K562 (cell line): ENCODE measurements around the gene C19orf67. TPM values are rescaled to one million over a fixed set of nuclear protein-coding genes. Genes with fewer than 3 reads are reported as not detected.

Experiments
- BCOR ChIP-seq: fragments of 450-650 bp; IDR thresholded peaks from 2 replicates; pipeline ENCODE4 v1.6.1; 2016
- CBX5 ChIP-seq: IDR thresholded peaks from 2 replicates; pipeline ENCODE4 v1.6.1; 2014; ENCODE audit warnings: low read depth, borderline replicate concordance
- CCAR2 ChIP-seq: fragments of 200-400 bp; formaldehyde crosslinking; IDR thresholded peaks from 2 replicates; pipeline ENCODE4 v1.6.1; 2017; ENCODE audit warnings: mild to moderate bottlenecking, low read depth, low read length
- CHD4 ChIP-seq: fragments of 200-600 bp; sonication (generic); IDR thresholded peaks from 3 replicates; pipeline ENCODE4 v1.6.1; 2012; ENCODE audit warnings: low read depth, mild to moderate bottlenecking, mixed read lengths, low read length, inconsistent platforms; ENCODE audit not compliant: insufficient read depth, insufficient replicate concordance, poor library complexity, severe bottlenecking
- CSDE1 ChIP-seq, 2 experiments: fragments of 450-650 bp; IDR thresholded peaks; 2 replicates each; pipeline ENCODE4 v1.6.1; 2016; ENCODE audit warnings: mild to moderate bottlenecking in 1 of 2
- FUS ChIP-seq: fragments of 200-400 bp; formaldehyde crosslinking; optimal IDR thresholded peaks from 2 replicates; pipeline ENCODE3; 2017; ENCODE audit warnings: low read depth, low read length
- HDAC1 ChIP-seq, 2 experiments: fragments of 450-650 bp; IDR thresholded peaks; 2 replicates each; pipeline ENCODE4 v1.6.1; 2016 to 2017; ENCODE audit warnings: inconsistent platforms in 1 of 2, mild to moderate bottlenecking in 1 of 2, moderate library complexity in 1 of 2
- HDAC2 ChIP-seq: fragments of 450-650 bp; IDR thresholded peaks from 2 replicates; pipeline ENCODE4 v1.6.1; 2016; ENCODE audit warnings: mild to moderate bottlenecking
- HMG20A ChIP-seq: fragments of 450-650 bp; formaldehyde crosslinking; conservative IDR thresholded peaks from 2 replicates; pipeline ENCODE4 v1.4.0; 2020; ENCODE audit warnings: mild to moderate bottlenecking, mixed read lengths
- HNRNPK ChIP-seq: fragments of 200-400 bp; formaldehyde crosslinking; IDR thresholded peaks from one replicate; pipeline ENCODE4 v1.6.1; 2018; ENCODE audit warnings: mild to moderate bottlenecking, low read depth, low read length; ENCODE audit not compliant: poor library complexity, severe bottlenecking
- IRF2 ChIP-seq: sonication (generic); formaldehyde crosslinking; IDR thresholded peaks from 2 replicates; pipeline ENCODE4 v1.8.1; 2022; ENCODE audit warnings: mild to moderate bottlenecking, missing genetic modification reagents
- KDM1A ChIP-seq, 2 experiments: fragments of 450-650 bp; IDR thresholded peaks; 2 replicates each; pipeline ENCODE4 v1.6.1; 2016; ENCODE audit warnings: mild to moderate bottlenecking in 2 of 2
- PHF20 ChIP-seq: fragments of 450-650 bp; IDR thresholded peaks from 2 replicates; pipeline ENCODE4 v1.6.1; 2018; ENCODE audit not compliant: partially characterized antibody
- RBM25 ChIP-seq: fragments of 200-400 bp; formaldehyde crosslinking; IDR thresholded peaks from 2 replicates; pipeline ENCODE4 v1.6.1; 2018; ENCODE audit warnings: low read length, low read depth, moderate library complexity; ENCODE audit not compliant: severe bottlenecking
- RBM39 ChIP-seq: fragments of 200-400 bp; formaldehyde crosslinking; optimal IDR thresholded peaks from 2 replicates; pipeline ENCODE3; 2018; ENCODE audit warnings: low read depth, low read length
- RCOR1 ChIP-seq, 2 experiments: IDR thresholded peaks; 2 replicates each; pipeline ENCODE4 v1.6.1; 2012; ENCODE audit warnings: low read depth in 2 of 2, low read length in 2 of 2, borderline replicate concordance in 1 of 2, improper control_type of control experiment in 1 of 2
- SMARCA4 ChIP-seq: fragments of 450-650 bp; IDR thresholded peaks from 2 replicates; pipeline ENCODE4 v1.6.1; 2016
- TAL1 ChIP-seq: fragments of 450-650 bp; IDR thresholded peaks from 2 replicates; pipeline ENCODE4 v1.6.1; 2016; ENCODE audit warnings: mild to moderate bottlenecking
- TRIM24 ChIP-seq, 2 experiments: fragments of 450-650 bp; IDR thresholded peaks; 2 replicates each; pipeline ENCODE4 v1.6.1; 2016
- ZFX ChIP-seq: sonication (generic); formaldehyde crosslinking; IDR thresholded peaks from 2 replicates; pipeline ENCODE4 v1.8.0; 2022; ENCODE audit warnings: mild to moderate bottlenecking, missing genetic modification reagents, moderate library complexity
- ZKSCAN3 ChIP-seq: fragments of 250-450 bp; sonication (Bioruptor Pico); IDR thresholded peaks from 2 replicates; pipeline ENCODE4 v1.4.0; 2020
- ZNF551 ChIP-seq: fragments of 250-450 bp; sonication (Bioruptor Pico); IDR thresholded peaks from 2 replicates; pipeline ENCODE4 v1.5.0; 2021; ENCODE audit warnings: mild to moderate bottlenecking, moderate library complexity
- ZNF583 ChIP-seq: fragments of 250-450 bp; sonication (Bioruptor Pico); IDR thresholded peaks from 2 replicates; pipeline ENCODE4 v1.4.0; 2020
- ZNF778 ChIP-seq: fragments of 450-650 bp; formaldehyde crosslinking; IDR thresholded peaks from 2 replicates; pipeline ENCODE4 v1.4.0; 2020; ENCODE audit warnings: mild to moderate bottlenecking, moderate library complexity
- ZZZ3 ChIP-seq: fragments of 450-650 bp; IDR thresholded peaks from 2 replicates; pipeline ENCODE4 v1.6.1; 2016; ENCODE audit warnings: antibody characterized with exemption, mild to moderate bottlenecking, moderate library complexity
- polyA plus RNA-seq, 8 experiments: library from polyadenylated mRNA; depleted of rRNA in 4 of 8; stranded (reverse) in 5 of 8; unstranded in 3 of 8; fragments of >200 nt; fragmentation: Nextera tagmentation in 2 of 8; fragmentation: Illumina TruSeq in 1 of 8; extraction: Ambion mirVana in 2 of 8; extraction: Trizol in 1 of 8; gene quantifications; 2 replicates each; pipeline versions ENCODE4 v1.2.1 to v1.2.3, GENCODE V29; 2011 to 2014; ENCODE audit warnings: inconsistent platforms in 1 of 8, missing spikeins in 1 of 8
- total RNA-seq, 7 experiments: library from RNA; depleted of rRNA in 6 of 7; stranded (reverse); fragments of >200 nt in 6 of 7; fragmentation: Illumina TruSeq in 2 of 7; extraction: Trizol in 2 of 7; gene quantifications; 2 replicates each; pipeline versions ENCODE4 v1.2.1 to v1.2.3, GENCODE V29; 2011 to 2021; ENCODE audit warnings: low replicate concordance in 1 of 7
- TF ChIP-seq, protein P1 (sequence below): fragments of 150-350 bp; conservative IDR thresholded peaks from 2 replicates; pipeline ENCODE4 v1.6.1; 2014; ENCODE audit warnings: low read length
- TF ChIP-seq, protein P2 (sequence below), 3 experiments: fragments of 200-800 bp in 1 of 3; fragments of 250-450 bp in 1 of 3; fragments of 450-650 bp in 1 of 3; sonication (Bioruptor Pico) in 1 of 3; sonication (Bioruptor generic) in 1 of 3; formaldehyde crosslinking in 1 of 3; IDR thresholded peaks; 2 replicates each; pipeline versions ENCODE4 v1.6.1 to v1.8.0; 2016 to 2022; ENCODE audit warnings: mild to moderate bottlenecking in 2 of 3, missing genetic modification characterization in 2 of 3, missing compliant biosample characterization in 1 of 3, moderate library complexity in 1 of 3

Gene C19orf67
- total and polyA plus RNA-seq, 9 of the 15 experiments (the other 6 are each of a cell fraction or from before 2014, with no cell fraction given), result 0.29 to 1.8 (median 0.51) TPM; not detected in 3

DNA sequence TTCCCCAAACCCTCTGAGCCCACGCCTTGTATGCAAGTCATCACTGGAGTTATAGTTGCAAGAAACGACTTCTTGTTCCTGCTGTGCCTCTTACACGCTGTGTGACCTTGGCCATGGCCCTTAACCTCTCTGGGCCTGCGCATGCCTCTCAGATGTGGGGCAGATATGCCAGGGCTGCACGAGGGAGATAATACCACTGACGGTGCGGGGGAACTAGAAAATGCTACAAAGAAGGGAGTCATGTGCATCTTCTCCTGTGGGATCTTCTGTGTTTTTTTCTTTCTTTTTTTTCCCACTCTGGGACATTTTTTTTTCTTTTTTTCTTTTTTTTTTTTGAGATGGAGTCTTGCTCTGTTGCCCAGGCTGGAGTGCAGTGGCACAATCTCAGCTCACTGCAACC is 9.3 kb upstream of the C19orf67 start (continued):
- TF ChIP-seq ZNF551 (CRISPR knock-in tag) (no peak), TRIM24 (IDR thresholded peaks at IDR 0.05) (peak in 1 of 2 experiments; percentile 17; a peak in 1 of 4 replicates), RBM25 (peak; percentile 98), ZKSCAN3 (CRISPR knock-in tag) (no peak), PHF20 (peak; percentile 28), ZZZ3 (no peak), IRF2 (CRISPR knock-in tag) (no peak), FUS (no peak), ZNF778 (CRISPR knock-in tag) (no peak), HDAC2 (peak; percentile 71; the same call in 1 of the 2 replicates), KDM1A (IDR thresholded peaks at IDR 0.05) (peak; percentile 90 to 92), CSDE1 (IDR thresholded peaks at IDR 0.05) (no peak), RBM39 (no peak), HDAC1 (IDR thresholded peaks at IDR 0.05) (no peak), CHD4 (peak; percentile 52), CCAR2 (no peak), TAL1 (0 out of 2 replicates have a peak, but pooled peaks have one; percentile 15), BCOR (peak; percentile 99), CBX5 (no peak), ZFX (no peak), SMARCA4 (no peak), HMG20A (CRISPR knock-in tag) (no peak), ZNF583 (CRISPR knock-in tag) (no peak), HNRNPK (no peak), RCOR1 (IDR thresholded peaks at IDR 0.05; ENCODE audit: borderline replicate concordance in 1 of 2, low read depth in 2 of 2, low read length in 2 of 2) (peak in 1 of 2 experiments; percentile 67; a peak in 2 of 4 replicates)
- TF ChIP-seq, protein P1, sequence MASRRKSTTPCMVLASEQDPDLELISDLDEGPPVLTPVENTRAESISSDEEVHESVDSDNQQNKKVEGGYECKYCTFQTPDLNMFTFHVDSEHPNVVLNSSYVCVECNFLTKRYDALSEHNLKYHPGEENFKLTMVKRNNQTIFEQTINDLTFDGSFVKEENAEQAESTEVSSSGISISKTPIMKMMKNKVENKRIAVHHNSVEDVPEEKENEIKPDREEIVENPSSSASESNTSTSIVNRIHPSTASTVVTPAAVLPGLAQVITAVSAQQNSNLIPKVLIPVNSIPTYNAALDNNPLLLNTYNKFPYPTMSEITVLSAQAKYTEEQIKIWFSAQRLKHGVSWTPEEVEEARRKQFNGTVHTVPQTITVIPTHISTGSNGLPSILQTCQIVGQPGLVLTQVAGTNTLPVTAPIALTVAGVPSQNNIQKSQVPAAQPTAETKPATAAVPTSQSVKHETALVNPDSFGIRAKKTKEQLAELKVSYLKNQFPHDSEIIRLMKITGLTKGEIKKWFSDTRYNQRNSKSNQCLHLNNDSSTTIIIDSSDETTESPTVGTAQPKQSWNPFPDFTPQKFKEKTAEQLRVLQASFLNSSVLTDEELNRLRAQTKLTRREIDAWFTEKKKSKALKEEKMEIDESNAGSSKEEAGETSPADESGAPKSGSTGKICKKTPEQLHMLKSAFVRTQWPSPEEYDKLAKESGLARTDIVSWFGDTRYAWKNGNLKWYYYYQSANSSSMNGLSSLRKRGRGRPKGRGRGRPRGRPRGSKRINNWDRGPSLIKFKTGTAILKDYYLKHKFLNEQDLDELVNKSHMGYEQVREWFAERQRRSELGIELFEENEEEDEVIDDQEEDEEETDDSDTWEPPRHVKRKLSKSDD, result no peak
- TF ChIP-seq, protein P2, sequence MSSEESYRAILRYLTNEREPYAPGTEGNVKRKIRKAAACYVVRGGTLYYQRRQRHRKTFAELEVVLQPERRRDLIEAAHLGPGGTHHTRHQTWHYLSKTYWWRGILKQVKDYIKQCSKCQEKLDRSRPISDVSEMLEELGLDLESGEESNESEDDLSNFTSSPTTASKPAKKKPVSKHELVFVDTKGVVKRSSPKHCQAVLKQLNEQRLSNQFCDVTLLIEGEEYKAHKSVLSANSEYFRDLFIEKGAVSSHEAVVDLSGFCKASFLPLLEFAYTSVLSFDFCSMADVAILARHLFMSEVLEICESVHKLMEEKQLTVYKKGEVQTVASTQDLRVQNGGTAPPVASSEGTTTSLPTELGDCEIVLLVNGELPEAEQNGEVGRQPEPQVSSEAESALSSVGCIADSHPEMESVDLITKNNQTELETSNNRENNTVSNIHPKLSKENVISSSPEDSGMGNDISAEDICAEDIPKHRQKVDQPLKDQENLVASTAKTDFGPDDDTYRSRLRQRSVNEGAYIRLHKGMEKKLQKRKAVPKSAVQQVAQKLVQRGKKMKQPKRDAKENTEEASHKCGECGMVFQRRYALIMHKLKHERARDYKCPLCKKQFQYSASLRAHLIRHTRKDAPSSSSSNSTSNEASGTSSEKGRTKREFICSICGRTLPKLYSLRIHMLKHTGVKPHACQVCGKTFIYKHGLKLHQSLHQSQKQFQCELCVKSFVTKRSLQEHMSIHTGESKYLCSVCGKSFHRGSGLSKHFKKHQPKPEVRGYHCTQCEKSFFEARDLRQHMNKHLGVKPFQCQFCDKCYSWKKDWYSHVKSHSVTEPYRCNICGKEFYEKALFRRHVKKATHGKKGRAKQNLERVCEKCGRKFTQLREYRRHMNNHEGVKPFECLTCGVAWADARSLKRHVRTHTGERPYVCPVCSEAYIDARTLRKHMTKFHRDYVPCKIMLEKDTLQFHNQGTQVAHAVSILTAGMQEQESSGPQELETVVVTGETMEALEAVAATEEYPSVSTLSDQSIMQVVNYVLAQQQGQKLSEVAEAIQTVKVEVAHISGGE (CRISPR knock-in tag; IDR thresholded peaks at IDR 0.05), result no peak
